AG04450 (cell line): ENCODE data around the gene PPM1D. TPM values are rescaled to one million over a fixed set of nuclear protein-coding genes. Genes with fewer than 3 reads are reported as not detected.
"Not testable (repeated sequence)": the region's sequence is repeated elsewhere in the genome, so short reads cannot be mapped to it uniquely, and the experiment has no call there.

Experiments
- CTCF ChIA-PET: fragments of 300-600, 350-600 bp; formaldehyde crosslinking; extraction: SDS; loops from one replicate; lab custom pipeline; 2022; ENCODE audit warnings: antibody characterized with exemption, inconsistent platforms; lab: Charles Lee
- POLR2A ChIA-PET: fragments of 350-600 bp; formaldehyde crosslinking; extraction: SDS; loops from one replicate; lab custom pipeline; 2021; ENCODE audit warnings: antibody characterized with exemption, inconsistent platforms; lab: Yijun Ruan, JAX
- DNase-seq: peaks from one replicate; pipeline ENCODE4 v3.0.0-alpha.2; 2011; ENCODE audit warnings: low read depth, low spot score
- H3K27ac ChIP-seq: one replicate; pipeline ENCODE4 v1.5.1; 2012; ENCODE audit warnings: low read depth, low read length, control low read depth
- H3K27me3 ChIP-seq: one replicate; pipeline ENCODE4 v1.6.0; 2012; ENCODE audit warnings: low read length; ENCODE audit not compliant: control insufficient read depth, insufficient read depth
- H3K4me3 ChIP-seq: 2 replicates; pipeline ENCODE4 v1.5.1; 2011; ENCODE audit warnings: mild to moderate bottlenecking, low read depth, low read length, control low read depth
- H3K9me3 ChIP-seq: 2 replicates; pipeline ENCODE4 v1.5.1; 2012; ENCODE audit warnings: low read length; ENCODE audit not compliant: control insufficient read depth, insufficient read depth
- polyA minus RNA-seq: library from RNA; depleted of rRNA, polyadenylated mRNA; stranded (reverse); fragments of >200 nt; gene quantifications from 2 replicates; pipeline ENCODE4 v1.2.3, GENCODE V29; 2011; rRNA and poly(A)+ RNA removed
- polyA plus RNA-seq: library from polyadenylated mRNA; depleted of rRNA; stranded (reverse); fragments of >200 nt; gene quantifications from 2 replicates; pipeline ENCODE4 v1.2.3, GENCODE V29; 2011; rRNA removed
- TF ChIP-seq, protein P1 (sequence below): IDR thresholded peaks from 2 replicates; pipeline ENCODE4 v1.5.1; 2011; ENCODE audit warnings: low read depth, low read length, control low read depth, inconsistent platforms

Gene PPM1D
- polyA plus RNA-seq (8.0 and 12.2 TPM in 2 replicates), polyA minus RNA-seq (11.2 and 14.7 TPM in 2 replicates)

DNA sequence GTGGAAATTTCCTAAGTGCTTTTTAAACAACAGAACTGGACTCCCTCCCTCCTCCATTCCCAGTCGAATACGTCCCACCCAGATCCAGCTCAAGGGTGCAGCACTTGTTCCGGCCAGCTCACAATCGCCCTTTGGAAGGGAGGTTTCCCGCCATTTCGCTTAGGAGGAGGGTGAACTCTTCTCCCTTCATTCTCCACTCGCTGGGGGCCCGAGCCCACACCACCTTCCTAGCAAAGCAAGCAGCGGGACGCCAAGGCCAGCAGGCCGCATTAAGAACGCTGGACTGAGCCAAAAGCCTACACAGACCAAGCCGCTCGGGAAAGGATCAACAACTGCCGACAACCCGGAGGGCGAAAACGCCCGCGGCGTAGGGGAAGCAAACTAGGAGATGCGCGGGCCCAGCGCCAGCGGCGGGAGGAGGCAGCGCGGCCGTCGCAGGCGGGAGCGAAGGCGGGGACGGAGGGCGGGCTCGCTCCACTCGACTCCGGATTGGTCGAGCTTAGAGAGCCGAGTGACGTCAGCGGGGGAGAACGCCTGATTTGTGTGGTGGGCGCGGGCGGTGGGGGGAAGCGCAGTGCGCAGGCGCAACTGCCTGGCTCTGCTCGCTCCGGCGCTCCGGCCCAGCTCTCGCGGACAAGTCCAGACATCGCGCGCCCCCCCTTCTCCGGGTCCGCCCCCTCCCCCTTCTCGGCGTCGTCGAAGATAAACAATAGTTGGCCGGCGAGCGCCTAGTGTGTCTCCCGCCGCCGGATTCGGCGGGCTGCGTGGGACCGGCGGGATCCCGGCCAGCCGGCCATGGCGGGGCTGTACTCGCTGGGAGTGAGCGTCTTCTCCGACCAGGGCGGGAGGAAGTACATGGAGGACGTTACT is at the start of gene PPM1D:
TSS of gene PPM1D (plus strand) at position 574 of the 870 bp plus-strand sequence. CDS start at position 796, 222 bp downstream.
- DNase-seq: peak; percentile 98
- CTCF ChIA-PET: interaction anchor here (0.9 to 4.3 kb wide), 3 partner anchors 9 to 39 kb away, joined by 4 to 32 read pairs (median 6); no protein-coding TSS in a partner anchor
- H3K27ac ChIP-seq: peak within 1 kb of the TSS; percentile 94
- no peaks in the 10 kb centered on the region; the same call in 1 of the 2 replicates for H3K9me3 ChIP-seq
- H3K27me3 ChIP-seq: no peaks in the 10 kb centered on the region
- TF ChIP-seq, protein P1, sequence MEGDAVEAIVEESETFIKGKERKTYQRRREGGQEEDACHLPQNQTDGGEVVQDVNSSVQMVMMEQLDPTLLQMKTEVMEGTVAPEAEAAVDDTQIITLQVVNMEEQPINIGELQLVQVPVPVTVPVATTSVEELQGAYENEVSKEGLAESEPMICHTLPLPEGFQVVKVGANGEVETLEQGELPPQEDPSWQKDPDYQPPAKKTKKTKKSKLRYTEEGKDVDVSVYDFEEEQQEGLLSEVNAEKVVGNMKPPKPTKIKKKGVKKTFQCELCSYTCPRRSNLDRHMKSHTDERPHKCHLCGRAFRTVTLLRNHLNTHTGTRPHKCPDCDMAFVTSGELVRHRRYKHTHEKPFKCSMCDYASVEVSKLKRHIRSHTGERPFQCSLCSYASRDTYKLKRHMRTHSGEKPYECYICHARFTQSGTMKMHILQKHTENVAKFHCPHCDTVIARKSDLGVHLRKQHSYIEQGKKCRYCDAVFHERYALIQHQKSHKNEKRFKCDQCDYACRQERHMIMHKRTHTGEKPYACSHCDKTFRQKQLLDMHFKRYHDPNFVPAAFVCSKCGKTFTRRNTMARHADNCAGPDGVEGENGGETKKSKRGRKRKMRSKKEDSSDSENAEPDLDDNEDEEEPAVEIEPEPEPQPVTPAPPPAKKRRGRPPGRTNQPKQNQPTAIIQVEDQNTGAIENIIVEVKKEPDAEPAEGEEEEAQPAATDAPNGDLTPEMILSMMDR: no peak
- POLR2A ChIA-PET: interaction anchor here (0.5 to 1.5 kb wide), 17 partner anchors 9 to 798 kb away, joined by 3 to 10 read pairs (median 4); partner anchors contain the start of genes APPBP2, BCAS3 and USP32
- peak within 1 kb of the TSS; percentile 99 for H3K4me3 ChIP-seq

DNA sequence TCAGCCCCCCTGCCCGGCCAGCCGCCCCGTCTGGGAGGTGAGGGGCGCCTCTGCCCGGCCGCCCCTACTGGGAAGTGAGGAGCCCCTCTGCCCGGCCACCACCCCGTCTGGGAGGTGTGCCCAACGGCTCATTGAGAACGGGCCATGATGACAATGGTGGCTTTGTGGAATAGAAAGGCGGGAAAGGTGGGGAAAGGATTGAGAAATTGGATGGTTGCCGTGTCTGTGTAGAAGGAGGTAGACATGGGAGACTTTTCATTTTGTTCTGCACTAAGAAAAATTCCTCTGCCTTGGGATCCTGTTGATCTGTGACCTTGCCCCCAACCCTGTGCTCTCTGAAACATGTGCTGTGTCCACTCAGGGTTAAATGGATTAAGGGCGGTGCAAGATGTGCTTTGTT is 47.7 kb upstream of the PPM1D start:
- not testable (repeated sequence) for H3K27ac ChIP-seq

DNA sequence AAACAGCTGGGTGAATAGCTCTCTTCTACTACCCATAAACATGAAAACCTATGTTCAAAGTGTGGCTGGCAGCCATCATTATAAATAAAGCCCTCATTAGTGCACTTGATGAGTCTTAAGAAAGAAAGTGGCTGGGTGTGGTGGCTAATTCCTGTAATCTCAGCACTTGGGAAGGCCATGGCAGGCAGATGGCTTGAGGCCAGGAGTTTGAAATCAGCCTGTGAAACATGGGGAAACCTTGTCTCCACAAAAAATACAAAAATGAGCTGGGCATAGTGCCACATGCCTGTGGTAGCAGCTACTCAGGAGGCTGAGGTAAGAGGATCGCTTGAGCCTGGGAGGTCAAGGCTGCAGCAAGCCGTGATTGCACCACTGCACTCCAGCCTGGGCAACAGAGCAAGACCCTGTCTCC is 45.6 kb upstream of the PPM1D start:
- Histone ChIP-seq H3K27ac (no peak overlapping the region), H3K9me3 (peaks cover 17% of the 10 kb centered on the region; the same call in 1 of the 2 replicates), H3K27me3 (no peaks in the 10 kb centered on the region), H3K4me3 (no peak overlapping the region)
- CTCF ChIA-PET: interaction anchor here (0.6 to 5.2 kb wide), 2 partner anchors 8 to 15 kb away, joined by 3 to 30 read pairs; no protein-coding TSS in a partner anchor
- DNase-seq: peak; percentile 70
- TF ChIP-seq, protein P1: no peak
- POLR2A ChIA-PET: interaction anchor here (0.7 to 1.8 kb wide), 3 partner anchors 19 to 48 kb away, joined by 4 to 7 read pairs (median 4); partner anchors contain the start of gene APPBP2

More for the DNA sequence above, 47.7 kb upstream of the PPM1D start:
- DNase-seq, H3K4me3 ChIP-seq, POLR2A ChIA-PET, CTCF ChIA-PET, H3K27me3 ChIP-seq: not testable (repeated sequence)
- H3K9me3 ChIP-seq: peaks cover 11% of the 10 kb centered on the region; the same call in 1 of the 2 replicates

DNA sequence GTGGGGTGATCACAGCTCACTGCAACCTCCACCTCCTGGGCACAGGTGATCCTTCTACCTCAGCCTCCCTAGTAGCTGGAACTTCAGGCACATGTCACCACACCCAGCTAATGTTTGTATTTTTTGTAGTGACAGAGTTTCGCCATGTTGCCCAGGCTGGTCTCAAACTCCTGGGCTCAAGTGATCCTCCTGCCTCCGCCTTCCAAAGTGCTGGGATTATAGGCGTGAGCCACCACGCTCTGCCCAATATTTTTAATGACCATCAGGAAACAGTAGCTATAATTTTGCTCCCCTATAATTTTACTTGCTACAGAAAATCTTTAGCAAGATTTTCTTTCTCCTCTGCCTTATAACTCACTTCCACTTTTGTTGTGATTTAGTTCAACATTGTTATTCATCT is 44.2 kb upstream of the PPM1D start:
- DNase-seq: no peak
- Histone ChIP-seq H3K9me3 (peaks cover 17% of the 10 kb centered on the region), H3K27ac (no peak overlapping the region), H3K4me3 (no peak overlapping the region), H3K27me3 (no peaks in the 10 kb centered on the region)
- ChIA-PET CTCF (interaction anchor here (5.2 kb wide), 1 partner anchor 14 kb away, joined by 30 read pairs; no protein-coding TSS in a partner anchor), POLR2A (interaction anchor here (0.6 kb wide), 1 partner anchor 84 kb away, joined by 3 read pairs; no protein-coding TSS in a partner anchor)
- TF ChIP-seq, protein P1: no peak

DNA sequence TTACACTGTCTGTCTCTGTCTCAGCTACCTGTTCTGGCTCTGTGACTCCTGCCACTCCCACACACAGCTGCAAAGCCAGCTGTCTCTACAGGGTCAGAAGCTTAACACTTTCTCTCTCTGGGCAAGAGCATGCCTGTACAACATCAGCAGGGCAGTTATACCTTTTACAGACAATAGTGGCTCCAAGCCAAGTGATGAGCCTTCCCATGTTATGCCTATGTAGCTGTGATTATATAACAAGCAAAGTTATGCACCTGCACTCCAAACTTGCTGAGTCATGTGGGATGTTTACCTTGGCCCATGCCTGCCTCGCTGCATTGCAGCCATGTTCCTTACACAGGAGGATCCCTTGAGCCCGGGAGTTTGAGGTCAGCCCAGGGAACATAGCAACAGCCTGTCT is 42.2 kb upstream of the PPM1D start:
- ChIA-PET CTCF (interaction anchor here (1.3 to 5.2 kb wide), 2 partner anchors 12 kb away, joined by 6 to 30 read pairs; no protein-coding TSS in a partner anchor), POLR2A (interaction anchor here (0.6 kb wide), 1 partner anchor 13 kb away, joined by 4 read pairs; no protein-coding TSS in a partner anchor)
- TF ChIP-seq, protein P1: no peak
- H3K27me3 ChIP-seq: no peaks in the 10 kb centered on the region
- H3K27ac ChIP-seq: no peak overlapping the region
- H3K4me3 ChIP-seq: no peak overlapping the region
- no peak for DNase-seq
- H3K9me3 ChIP-seq: peaks cover 16% of the 10 kb centered on the region
